ENCODE measurements around the gene OGA. TPM values are rescaled to one million over a fixed set of nuclear protein-coding genes. Genes with fewer than 3 reads are reported as not detected.

OGA gene
- total and polyA plus RNA-seq, 5 donors: 41.1 to 96.4 (median 79.7) TPM

DNA sequence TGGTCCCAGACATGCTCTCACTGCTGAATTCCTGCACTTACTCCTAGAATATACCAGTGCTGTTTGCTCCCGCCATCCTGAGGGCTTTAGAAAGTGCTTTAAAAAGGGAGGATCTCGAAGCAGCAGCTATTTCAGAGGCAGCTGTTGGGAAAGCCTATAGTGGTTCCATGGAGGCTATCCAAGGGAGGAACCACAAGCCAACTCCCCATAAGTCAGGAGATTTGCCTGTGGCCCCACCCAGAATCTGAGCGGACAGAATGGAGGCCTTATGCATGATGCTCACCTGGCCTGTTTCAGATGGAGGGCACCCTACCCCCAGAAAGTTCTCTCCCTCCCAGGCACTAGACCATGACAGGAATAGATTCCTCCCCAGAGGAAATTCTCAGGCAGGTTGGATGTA lies 27.6 kb upstream of the OGA start:
- Histone ChIP-seq H3K4me3 (ENCODE audit: low read length) (no peak overlapping the region), H3K4me1 (ENCODE audit: control insufficient read depth, insufficient read depth, low read length) (peaks cover 15% of the 10 kb centered on the region), H3K27ac (ENCODE audit: low read length) (no peak overlapping the region), H3K9me3 (ENCODE audit: control insufficient read depth, low read length) (no peaks in the 10 kb centered on the region), H3K27me3 (ENCODE audit: control insufficient read depth, insufficient read depth) (no peaks in the 10 kb centered on the region)
- no peak for DNase-seq
- ATAC-seq: no peak
- intact Hi-C loops (cut with DNase I): no loop called here
- 90% methylated on average over 3 of the region's 3 CpGs for WGBS

DNA sequence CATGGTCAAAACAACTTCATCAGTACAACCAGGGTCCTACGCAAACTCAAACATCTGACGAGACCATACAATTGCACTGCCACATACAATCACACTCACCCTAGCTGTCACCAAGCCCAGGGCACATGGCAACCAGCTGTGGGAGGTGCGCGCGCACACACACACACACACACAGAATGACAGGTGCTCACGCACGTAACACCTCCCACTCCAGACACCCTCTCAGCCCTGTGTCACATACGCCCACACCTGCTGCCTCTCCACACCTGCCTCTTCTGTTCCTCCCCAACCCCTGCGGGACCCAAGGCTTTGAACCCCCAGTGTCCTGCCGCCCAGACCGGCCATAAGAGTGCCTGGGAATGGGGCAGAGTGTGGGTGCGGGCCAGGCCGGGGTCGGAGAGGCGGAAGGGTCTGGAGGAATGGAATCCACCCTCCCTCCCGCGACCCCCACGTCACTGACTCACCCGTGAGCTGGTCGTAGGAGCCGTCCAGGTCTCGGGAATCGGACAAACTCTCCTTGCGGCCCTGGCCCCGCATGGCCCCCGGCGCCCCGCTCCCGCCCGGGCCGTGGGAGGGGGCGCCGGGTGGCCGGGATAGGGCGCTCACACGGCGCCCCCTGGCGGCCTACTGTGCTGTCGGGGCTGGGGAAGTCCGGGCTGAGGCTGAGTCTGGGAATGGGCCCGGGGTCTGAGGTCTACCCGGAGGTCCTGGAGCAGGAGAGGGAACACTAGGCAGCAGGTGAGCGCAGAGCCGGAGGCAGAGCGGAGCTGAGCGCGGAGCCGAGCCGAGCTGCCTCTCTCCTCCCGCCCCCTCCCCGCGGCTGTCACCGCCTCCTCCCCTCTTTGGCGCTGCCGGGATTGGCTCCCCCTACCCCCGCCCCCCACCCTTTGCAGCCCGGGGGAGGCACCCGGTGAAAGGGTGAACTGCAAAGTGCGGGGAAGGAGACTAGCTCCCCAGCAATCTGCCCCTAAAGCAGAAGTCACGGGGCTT lies 25.1 kb upstream of the OGA start, which contains the start of gene KCNIP2:
TSS of gene KCNIP2 (minus strand) at position 769 of the 990 bp plus-strand sequence. CDS start at position 537, 232 bp downstream.
- WGBS: 23% methylated on average over 60 of the region's 60 CpGs
- H3K27me3 ChIP-seq (ENCODE audit: control insufficient read depth, insufficient read depth): no peaks in the 10 kb centered on the region
- peak; percentile 43 to 59 for ATAC-seq
- no peaks in the 10 kb centered on the region for H3K9me3 ChIP-seq (ENCODE audit: control insufficient read depth, low read length)
- intact Hi-C loops (cut with DNase I): loop anchor here in 3 of 4 donors (5.0 kb wide), 1 partner anchor 44 kb away; no protein-coding TSS in a partner anchor
- peak within 1 kb of the TSS; percentile 78 for H3K27ac ChIP-seq (ENCODE audit: low read length)
- peaks cover 2% of the 10 kb centered on the region for H3K4me1 ChIP-seq (ENCODE audit: control insufficient read depth, insufficient read depth, low read length)
- H3K4me3 ChIP-seq (ENCODE audit: low read length): peak within 1 kb of the TSS; percentile 52
- peak; percentile 54 to 89 (median 75) for DNase-seq

DNA sequence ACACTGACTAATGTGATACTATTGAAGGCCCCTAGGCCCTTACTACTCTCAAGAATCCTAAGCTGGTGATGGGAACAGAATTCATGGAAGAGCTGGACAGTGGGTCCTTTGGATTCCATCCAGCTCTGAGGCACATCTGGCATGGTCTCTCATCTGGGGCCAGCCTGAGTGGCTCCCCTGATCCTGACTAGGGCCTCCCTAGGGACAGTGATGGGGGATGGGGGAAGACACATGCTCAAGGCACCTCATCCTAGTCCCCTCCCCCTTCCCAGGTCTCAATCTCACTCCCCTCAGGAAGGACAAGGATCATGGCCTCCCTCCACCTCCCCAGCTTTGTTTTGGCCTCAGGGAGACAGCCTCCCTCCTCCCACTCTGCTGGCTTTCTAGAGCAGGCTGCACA lies 23.6 kb upstream of the OGA start:
- DNase-seq: no peak
- Histone ChIP-seq H3K4me1 (ENCODE audit: control insufficient read depth, insufficient read depth, low read length) (no peaks in the 10 kb centered on the region), H3K4me3 (ENCODE audit: low read length) (peak overlapping the region; percentile 52), H3K9me3 (ENCODE audit: control insufficient read depth, low read length) (no peaks in the 10 kb centered on the region), H3K27ac (ENCODE audit: low read length) (no peak overlapping the region), H3K27me3 (ENCODE audit: control insufficient read depth, insufficient read depth) (no peaks in the 10 kb centered on the region)
- intact Hi-C loops (cut with DNase I): loop anchor here in 3 of 4 donors (2.0 to 5.0 kb wide), 4 partner anchors 45 to 171 kb away; no protein-coding TSS in a partner anchor
- ATAC-seq: no peak

DNA sequence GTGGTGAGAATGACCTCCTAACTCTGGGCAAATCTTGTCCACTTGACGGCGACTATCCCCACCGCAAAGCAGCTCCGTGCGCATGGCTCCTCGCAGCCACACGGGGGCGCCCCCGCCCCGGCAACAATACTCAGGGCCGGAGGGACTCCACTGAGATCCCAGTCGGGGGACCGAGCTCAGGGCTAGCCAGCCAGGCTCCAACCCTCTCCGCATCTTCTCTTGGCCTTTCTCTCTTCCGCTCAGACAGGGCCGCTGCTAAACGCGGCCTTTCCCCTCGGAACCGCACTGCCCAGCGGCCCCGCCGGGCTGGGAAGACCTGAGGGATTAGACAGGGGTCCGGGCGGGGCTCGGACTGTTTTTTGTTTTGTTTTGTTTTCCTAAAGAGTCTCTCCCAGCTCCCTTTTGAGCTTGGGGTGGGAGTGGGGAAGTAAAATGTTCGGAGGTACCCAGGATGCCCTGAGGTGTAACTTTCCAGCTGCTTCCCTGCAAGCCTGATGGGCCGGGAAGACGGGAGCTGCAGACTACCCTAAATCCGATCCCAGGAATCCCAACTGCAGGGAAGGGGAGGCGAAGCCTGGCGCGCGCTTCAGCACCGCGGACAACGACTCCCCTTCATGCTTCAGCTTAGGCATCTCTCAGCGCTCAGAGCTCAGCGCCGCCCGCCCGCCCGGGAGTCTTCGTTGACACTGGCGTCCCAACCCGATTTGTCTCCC lies 22.7 kb upstream of the OGA start:
- 2% methylated on average over 46 of the region's 46 CpGs for WGBS
- intact Hi-C loops (cut with DNase I): loop anchor here in 3 of 4 donors (2.0 to 5.0 kb wide), 4 partner anchors 46 to 172 kb away; no protein-coding TSS in a partner anchor
- H3K9me3 ChIP-seq (ENCODE audit: control insufficient read depth, low read length): no peaks in the 10 kb centered on the region
- no peak overlapping the region for H3K27ac ChIP-seq (ENCODE audit: low read length)
- peak; percentile 83 to 93 (median 92) for DNase-seq
- peak; percentile 74 to 83 for ATAC-seq
- H3K4me1 ChIP-seq (ENCODE audit: control insufficient read depth, insufficient read depth, low read length): no peaks in the 10 kb centered on the region
- H3K27me3 ChIP-seq (ENCODE audit: control insufficient read depth, insufficient read depth): no peaks in the 10 kb centered on the region
- H3K4me3 ChIP-seq (ENCODE audit: low read length): peak overlapping the region; percentile 52

DNA sequence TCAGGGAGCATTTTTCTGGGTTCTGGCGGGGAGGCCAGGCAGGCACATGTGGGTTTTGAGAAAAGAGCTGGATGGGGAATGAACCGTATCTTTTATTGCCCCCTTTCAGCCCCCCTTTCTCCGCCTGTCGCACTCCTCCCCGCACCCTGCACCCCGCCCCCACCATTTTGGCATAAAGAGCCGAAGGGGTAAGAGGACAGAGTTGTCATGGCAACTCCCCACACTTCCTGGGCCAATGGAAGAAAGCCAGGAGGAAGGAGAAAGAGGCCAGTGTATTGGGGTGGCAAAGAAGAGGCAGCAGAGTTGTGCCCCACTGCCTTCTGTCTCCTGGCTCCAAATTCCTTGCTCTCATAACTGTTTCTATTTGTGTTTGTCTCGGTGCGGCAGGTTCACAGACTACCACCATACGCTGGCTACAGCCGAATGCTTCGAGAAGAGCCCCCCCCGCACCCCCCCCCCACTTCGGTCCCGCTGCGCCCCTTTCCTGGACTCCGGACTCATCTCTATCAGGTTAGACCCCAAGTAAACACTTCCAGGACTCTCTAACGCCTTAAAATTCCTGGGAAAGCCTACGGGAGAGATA lies 21.9 kb upstream of the OGA start:
- ATAC-seq: no peak
- intact Hi-C loops (cut with DNase I): loop anchor here in 3 of 4 donors (2.0 to 5.0 kb wide), 4 partner anchors 47 to 173 kb away; no protein-coding TSS in a partner anchor
- Histone ChIP-seq H3K4me1 (ENCODE audit: control insufficient read depth, insufficient read depth, low read length) (no peaks in the 10 kb centered on the region), H3K27ac (ENCODE audit: low read length) (peak overlapping the region; percentile 5), H3K9me3 (ENCODE audit: control insufficient read depth, low read length) (no peaks in the 10 kb centered on the region), H3K4me3 (ENCODE audit: low read length) (peak overlapping the region; percentile 39), H3K27me3 (ENCODE audit: control insufficient read depth, insufficient read depth) (no peaks in the 10 kb centered on the region)
- no peak for DNase-seq
- 4% methylated on average over 19 of the region's 19 CpGs for WGBS

DNA sequence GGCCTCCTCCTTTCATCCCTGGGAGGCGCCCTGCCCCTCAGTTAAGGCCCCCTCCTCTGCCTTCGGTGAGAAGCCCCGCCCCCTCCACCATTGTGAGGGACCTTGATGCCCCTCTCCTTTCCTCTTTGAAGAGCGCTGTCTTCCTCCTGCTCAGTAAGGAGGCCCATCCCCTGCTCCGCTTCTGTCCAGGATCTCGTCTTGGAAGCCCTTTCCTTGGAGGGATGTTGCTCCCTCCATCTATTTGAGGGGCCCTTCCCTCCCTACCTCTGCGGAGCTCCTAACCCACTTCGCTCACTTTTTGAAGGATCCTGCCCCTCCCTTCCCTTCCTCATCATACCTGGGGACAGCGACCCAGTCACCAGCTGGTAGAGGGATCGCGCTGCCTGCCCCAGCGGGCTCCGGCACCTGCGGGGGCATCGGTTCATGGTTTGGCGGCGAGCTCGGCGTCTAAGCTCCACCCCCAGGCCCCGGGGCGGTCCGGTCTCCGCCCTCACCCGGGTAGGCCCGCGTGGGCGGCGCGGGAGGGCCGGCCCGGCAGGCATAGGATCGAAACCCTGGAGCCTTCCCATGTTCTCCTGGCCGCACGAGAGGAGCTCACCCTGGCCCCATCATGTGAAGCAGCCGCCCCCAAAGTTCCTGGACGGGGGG lies 21.3 kb upstream of the OGA start:
- Histone ChIP-seq H3K4me3 (ENCODE audit: low read length) (peak overlapping the region; percentile 39), H3K27ac (ENCODE audit: low read length) (peak overlapping the region; percentile 26), H3K4me1 (ENCODE audit: control insufficient read depth, insufficient read depth, low read length) (no peaks in the 10 kb centered on the region), H3K9me3 (ENCODE audit: control insufficient read depth, low read length) (no peaks in the 10 kb centered on the region), H3K27me3 (ENCODE audit: control insufficient read depth, insufficient read depth) (no peaks in the 10 kb centered on the region)
- WGBS: 11% methylated on average over 36 of the region's 36 CpGs
- DNase-seq: peak; percentile 51 to 78 (median 77)
- ATAC-seq: peak; percentile 34 to 53
- intact Hi-C loops (cut with DNase I): loop anchor here (2.0 to 5.0 kb wide), 5 partner anchors 48 to 173 kb away; no protein-coding TSS in a partner anchor

DNA sequence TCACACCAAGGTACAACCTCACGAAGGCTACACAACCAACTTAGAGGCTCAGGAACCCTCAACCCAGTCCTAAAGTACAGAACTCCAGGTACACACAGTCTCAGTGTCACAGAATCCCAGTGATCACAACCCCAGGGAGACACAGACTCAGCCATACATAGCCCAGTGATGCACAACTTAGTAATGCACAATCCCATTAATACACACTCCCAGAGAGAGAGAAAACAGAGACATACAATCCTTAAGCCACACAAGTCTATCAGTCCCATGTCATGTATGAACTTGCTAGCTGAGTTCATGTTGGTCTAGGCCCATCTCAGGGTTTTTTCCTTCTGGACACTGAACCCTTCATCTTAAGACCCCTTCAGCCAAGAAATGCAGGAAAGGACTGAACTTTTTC lies 20.8 kb upstream of the OGA start:
- Histone ChIP-seq H3K27me3 (ENCODE audit: control insufficient read depth, insufficient read depth) (no peaks in the 10 kb centered on the region), H3K9me3 (ENCODE audit: control insufficient read depth, low read length) (no peaks in the 10 kb centered on the region), H3K4me1 (ENCODE audit: control insufficient read depth, insufficient read depth, low read length) (no peaks in the 10 kb centered on the region), H3K4me3 (ENCODE audit: low read length) (no peak overlapping the region), H3K27ac (ENCODE audit: low read length) (peak overlapping the region; percentile 18)
- ATAC-seq (no peak), DNase-seq (no peak)
- whole genome bisulfite sequencing: 88% methylated on average over 1 of the region's 1 CpG
- intact Hi-C loops (cut with DNase I): loop anchor here in 1 of 4 donors (5.0 kb wide), 1 partner anchor 168 kb away; no protein-coding TSS in a partner anchor

DNA sequence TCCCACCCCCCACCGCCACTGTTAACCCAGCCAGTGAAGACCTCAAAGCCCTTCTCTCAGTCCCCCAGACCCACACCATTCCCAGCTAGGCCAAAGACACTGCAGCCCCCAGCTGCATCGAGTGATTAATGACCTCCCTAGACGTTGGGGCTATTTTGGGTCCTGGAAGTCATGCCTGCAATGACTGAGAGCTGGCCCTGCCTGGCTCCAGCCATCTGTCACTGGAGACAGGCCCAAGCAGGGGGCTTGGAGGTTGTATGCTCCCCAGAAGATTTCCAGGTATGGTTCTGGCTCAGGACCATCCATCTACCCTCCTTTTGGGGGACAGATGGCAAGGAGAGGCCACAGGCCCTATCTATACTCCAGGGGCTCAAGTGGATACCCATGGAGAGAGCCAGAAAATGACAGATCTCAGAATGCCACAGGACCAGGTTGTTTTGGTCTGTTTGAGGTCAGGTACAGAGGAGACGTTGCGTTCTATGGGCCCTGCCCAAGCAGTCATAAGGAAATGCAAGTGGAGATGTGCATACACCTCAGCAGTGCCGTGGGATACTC lies 20.2 kb upstream of the OGA start:
- H3K27ac ChIP-seq (ENCODE audit: low read length): peak overlapping the region; percentile 18
- no peaks in the 10 kb centered on the region for H3K9me3 ChIP-seq (ENCODE audit: control insufficient read depth, low read length)
- ATAC-seq (no peak), DNase-seq (no peak)
- no peak overlapping the region for H3K4me3 ChIP-seq (ENCODE audit: low read length)
- H3K27me3 ChIP-seq (ENCODE audit: control insufficient read depth, insufficient read depth): no peaks in the 10 kb centered on the region
- 70% methylated on average over 6 of the region's 6 CpGs for WGBS
- no peaks in the 10 kb centered on the region for H3K4me1 ChIP-seq (ENCODE audit: control insufficient read depth, insufficient read depth, low read length)
- intact Hi-C loops (cut with DNase I): loop anchor here in 1 of 4 donors (5.0 kb wide), 1 partner anchor 169 kb away; no protein-coding TSS in a partner anchor

DNA sequence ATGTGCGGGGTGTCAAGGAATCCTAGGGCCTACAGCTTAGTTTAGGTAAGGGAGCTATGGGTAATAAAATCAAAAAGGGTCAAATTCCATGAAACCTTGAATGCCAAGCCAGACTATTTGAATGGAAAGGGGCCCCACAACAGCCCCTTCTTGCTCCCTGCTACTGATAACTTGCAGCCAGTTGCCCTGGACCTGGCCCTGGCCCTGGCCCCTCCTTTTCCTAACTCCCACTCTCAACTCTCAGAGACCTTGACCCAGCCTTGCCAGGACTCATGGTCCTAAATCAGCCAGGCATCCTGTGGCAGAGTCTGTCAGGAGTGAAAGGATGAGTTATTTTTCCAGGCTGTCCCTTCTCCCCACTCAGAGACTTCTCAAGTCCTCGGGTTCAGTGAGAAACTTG lies 19.5 kb upstream of the OGA start:
- Histone ChIP-seq H3K4me1 (ENCODE audit: control insufficient read depth, insufficient read depth, low read length) (peaks cover 2% of the 10 kb centered on the region), H3K9me3 (ENCODE audit: control insufficient read depth, low read length) (no peaks in the 10 kb centered on the region), H3K27me3 (ENCODE audit: control insufficient read depth, insufficient read depth) (no peaks in the 10 kb centered on the region), H3K27ac (ENCODE audit: low read length) (no peak overlapping the region), H3K4me3 (ENCODE audit: low read length) (no peak overlapping the region)
- ATAC-seq (no peak), DNase-seq (no peak)
- WGBS: 68% methylated on average over 2 of the region's 2 CpGs
- intact Hi-C loops (cut with DNase I): loop anchor here in 1 of 4 donors (5.0 kb wide), 1 partner anchor 170 kb away; no protein-coding TSS in a partner anchor

DNA sequence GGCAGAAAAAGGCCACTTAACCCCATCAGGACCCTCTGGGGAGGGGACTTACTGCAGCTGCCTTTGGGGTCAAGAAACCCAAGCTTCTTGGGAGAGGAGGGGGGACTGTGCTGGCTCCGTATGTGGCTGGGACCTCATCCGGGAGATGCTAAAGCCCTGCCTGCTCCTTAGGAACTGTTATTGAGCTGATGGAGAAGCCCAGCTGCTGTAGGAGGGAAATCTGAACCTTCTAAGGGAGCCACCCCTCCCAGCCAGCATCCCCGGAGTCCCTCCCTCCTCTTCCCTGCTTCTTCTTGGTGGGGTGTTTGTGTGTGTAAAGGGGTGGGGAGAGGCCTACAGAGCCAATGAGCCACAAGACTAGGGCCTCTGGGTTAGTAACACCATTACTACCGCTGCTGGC lies 17.1 kb upstream of the OGA start:
- Histone ChIP-seq H3K9me3 (ENCODE audit: control insufficient read depth, low read length) (no peaks in the 10 kb centered on the region), H3K27ac (ENCODE audit: low read length) (no peak overlapping the region), H3K4me1 (ENCODE audit: control insufficient read depth, insufficient read depth, low read length) (peaks cover 9% of the 10 kb centered on the region), H3K4me3 (ENCODE audit: low read length) (no peak overlapping the region), H3K27me3 (ENCODE audit: control insufficient read depth, insufficient read depth) (no peaks in the 10 kb centered on the region)
- intact Hi-C loops (cut with DNase I): loop anchor here in 1 of 4 donors (5.0 kb wide), 1 partner anchor 172 kb away; no protein-coding TSS in a partner anchor
- ATAC-seq (no peak), DNase-seq (no peak)
- WGBS: 81% methylated on average over 4 of the region's 4 CpGs

Measured in right cardiac atrium (tissue), 5 donors.